Fibroblast of lung (primary cell): ENCODE data around the gene PIK3C3.

Source experiments
- CTCF ChIP-seq, 2 donors: IDR thresholded peaks in 1 of 2; conservative IDR thresholded peaks in 1 of 2; 1 replicate in 1 of 2; 2 replicates in 1 of 2; pipeline ENCODE4 v1.5.1; 2011 to 2012; ENCODE audit warnings: low read length in 2 of 2, control low read depth in 1 of 2, inconsistent platforms in 1 of 2, low read depth in 1 of 2, mild to moderate bottlenecking in 1 of 2
- EZH2 ChIP-seq: IDR thresholded peaks from 2 replicates; pipeline ENCODE4 v1.5.1; 2012; ENCODE audit warnings: low read length, control low read depth, mild to moderate bottlenecking; ENCODE audit errors: missing control alignments

GRCh38 chr18:41992703-41993102, 37.7 kb downstream of the PIK3C3 start:
- no peak for TF ChIP-seq CTCF (conservative IDR thresholded peaks at IDR 0.05 in 1 of 2, IDR thresholded peaks at IDR 0.05 in 1 of 2; ENCODE audit: low read depth in 1 of 2, low read length in 2 of 2)
- TF ChIP-seq EZH2 = no peak
